Measurements from ENCODE around the gene NTM. TPM values are rescaled to one million over a fixed set of nuclear protein-coding genes. Genes with fewer than 3 reads are reported as not detected.

The NTM gene
- total RNA-seq, 1 donor from 2014 or later = 9.9 TPM

- no peaks in the 10 kb centered on the region for H3K4me1 ChIP-seq (ENCODE audit: control insufficient read depth in 3 of 3, insufficient read depth in 3 of 3, low read length in 3 of 3)
- no peaks in the 10 kb centered on the region for H3K36me3 ChIP-seq (ENCODE audit: control insufficient read depth in 3 of 3, insufficient read depth in 3 of 3, low read length in 3 of 3)
- no peak overlapping the region for H3K4me3 ChIP-seq (ENCODE audit: low read length in 3 of 3)
- H3K27me3 ChIP-seq (ENCODE audit: control insufficient read depth in 3 of 3, insufficient read depth in 3 of 3, low read length in 3 of 3) = peaks cover 0 to 4% (median 2%) of the 10 kb centered on the region in 3 donors
- H3K9me3 ChIP-seq (ENCODE audit: control insufficient read depth in 3 of 3, low read length in 3 of 3) = no peaks in the 10 kb centered on the region
- H3K27ac ChIP-seq (ENCODE audit: low read depth, low read length) = no peak overlapping the region
- H3K9ac ChIP-seq (ENCODE audit: low read depth in 1 of 3, low read length in 3 of 3) = no peak overlapping the region
These were observed 279.4 kb downstream of the NTM start for GRCh38 chr11:131649856-131650255.

GRCh38 chr11:131652231-131652630, 281.8 kb downstream of the NTM start:
- Histone ChIP-seq H3K4me3 (ENCODE audit: low read length in 3 of 3) (no peak overlapping the region), H3K9ac (ENCODE audit: low read depth in 1 of 3, low read length in 3 of 3) (no peak overlapping the region), H3K36me3 (ENCODE audit: control insufficient read depth in 3 of 3, insufficient read depth in 3 of 3, low read length in 3 of 3) (no peaks in the 10 kb centered on the region), H3K4me1 (ENCODE audit: control insufficient read depth in 3 of 3, insufficient read depth in 3 of 3, low read length in 3 of 3) (no peaks in the 10 kb centered on the region), H3K27me3 (ENCODE audit: control insufficient read depth in 3 of 3, insufficient read depth in 3 of 3, low read length in 3 of 3) (peaks cover 0 to 9% (median 8%) of the 10 kb centered on the region in 3 donors), H3K27ac (ENCODE audit: low read depth, low read length) (no peak overlapping the region), H3K9me3 (ENCODE audit: control insufficient read depth in 3 of 3, low read length in 3 of 3) (no peaks in the 10 kb centered on the region)

- Histone ChIP-seq H3K9ac (ENCODE audit: low read depth in 1 of 3, low read length in 3 of 3) (no peak overlapping the region), H3K4me1 (ENCODE audit: control insufficient read depth in 3 of 3, insufficient read depth in 3 of 3, low read length in 3 of 3) (no peaks in the 10 kb centered on the region), H3K36me3 (ENCODE audit: control insufficient read depth in 3 of 3, insufficient read depth in 3 of 3, low read length in 3 of 3) (no peaks in the 10 kb centered on the region), H3K9me3 (ENCODE audit: control insufficient read depth in 3 of 3, low read length in 3 of 3) (no peaks in the 10 kb centered on the region), H3K27me3 (ENCODE audit: control insufficient read depth in 3 of 3, insufficient read depth in 3 of 3, low read length in 3 of 3) (peaks cover 0 to 10% (median 8%) of the 10 kb centered on the region in 3 donors), H3K27ac (ENCODE audit: low read depth, low read length) (no peak overlapping the region), H3K4me3 (ENCODE audit: low read length in 3 of 3) (no peak overlapping the region)
These were observed 282.8 kb downstream of the NTM start for GRCh38 chr11:131653260-131653659.

- Histone ChIP-seq H3K9ac (ENCODE audit: low read depth in 1 of 3, low read length in 3 of 3) (no peak overlapping the region), H3K27me3 (ENCODE audit: control insufficient read depth in 3 of 3, insufficient read depth in 3 of 3, low read length in 3 of 3) (peaks cover 0 to 12% (median 11%) of the 10 kb centered on the region in 3 donors), H3K4me1 (ENCODE audit: control insufficient read depth in 3 of 3, insufficient read depth in 3 of 3, low read length in 3 of 3) (no peaks in the 10 kb centered on the region), H3K4me3 (ENCODE audit: low read length in 3 of 3) (no peak overlapping the region), H3K36me3 (ENCODE audit: control insufficient read depth in 3 of 3, insufficient read depth in 3 of 3, low read length in 3 of 3) (no peaks in the 10 kb centered on the region), H3K27ac (ENCODE audit: low read depth, low read length) (no peak overlapping the region), H3K9me3 (ENCODE audit: control insufficient read depth in 3 of 3, low read length in 3 of 3) (no peaks in the 10 kb centered on the region)
These were observed 284.4 kb downstream of the NTM start for GRCh38 chr11:131654849-131655248.

GRCh38 chr11:131656179-131656838, 285.9 kb downstream of the NTM start:
- Histone ChIP-seq H3K27me3 (ENCODE audit: control insufficient read depth in 3 of 3, insufficient read depth in 3 of 3, low read length in 3 of 3) (peaks cover 0 to 12% (median 11%) of the 10 kb centered on the region in 3 donors), H3K9me3 (ENCODE audit: control insufficient read depth in 3 of 3, low read length in 3 of 3) (no peaks in the 10 kb centered on the region), H3K4me1 (ENCODE audit: control insufficient read depth in 3 of 3, insufficient read depth in 3 of 3, low read length in 3 of 3) (no peaks in the 10 kb centered on the region), H3K9ac (ENCODE audit: low read depth in 1 of 3, low read length in 3 of 3) (no peak overlapping the region), H3K36me3 (ENCODE audit: control insufficient read depth in 3 of 3, insufficient read depth in 3 of 3, low read length in 3 of 3) (no peaks in the 10 kb centered on the region), H3K27ac (ENCODE audit: low read depth, low read length) (no peak overlapping the region), H3K4me3 (ENCODE audit: low read length in 3 of 3) (no peak overlapping the region)

GRCh38 chr11:131656839-131657211, 286.4 kb downstream of the NTM start:
- Histone ChIP-seq H3K27me3 (ENCODE audit: control insufficient read depth in 3 of 3, insufficient read depth in 3 of 3, low read length in 3 of 3) (peaks cover 0 to 12% (median 11%) of the 10 kb centered on the region in 3 donors), H3K4me1 (ENCODE audit: control insufficient read depth in 3 of 3, insufficient read depth in 3 of 3, low read length in 3 of 3) (no peaks in the 10 kb centered on the region), H3K27ac (ENCODE audit: low read depth, low read length) (no peak overlapping the region), H3K9me3 (ENCODE audit: control insufficient read depth in 3 of 3, low read length in 3 of 3) (no peaks in the 10 kb centered on the region), H3K36me3 (ENCODE audit: control insufficient read depth in 3 of 3, insufficient read depth in 3 of 3, low read length in 3 of 3) (no peaks in the 10 kb centered on the region), H3K4me3 (ENCODE audit: low read length in 3 of 3) (no peak overlapping the region), H3K9ac (ENCODE audit: low read depth in 1 of 3, low read length in 3 of 3) (no peak overlapping the region)

GRCh38 chr11:131658414-131658813, 288.0 kb downstream of the NTM start:
- Histone ChIP-seq H3K27me3 (ENCODE audit: control insufficient read depth in 3 of 3, insufficient read depth in 3 of 3, low read length in 3 of 3) (peaks cover 0 to 12% (median 11%) of the 10 kb centered on the region in 3 donors), H3K27ac (ENCODE audit: low read depth, low read length) (no peak overlapping the region), H3K9ac (ENCODE audit: low read depth in 1 of 3, low read length in 3 of 3) (no peak overlapping the region), H3K36me3 (ENCODE audit: control insufficient read depth in 3 of 3, insufficient read depth in 3 of 3, low read length in 3 of 3) (no peaks in the 10 kb centered on the region), H3K4me3 (ENCODE audit: low read length in 3 of 3) (no peak overlapping the region), H3K4me1 (ENCODE audit: control insufficient read depth in 3 of 3, insufficient read depth in 3 of 3, low read length in 3 of 3) (no peaks in the 10 kb centered on the region), H3K9me3 (ENCODE audit: control insufficient read depth in 3 of 3, low read length in 3 of 3) (no peaks in the 10 kb centered on the region)

- no peaks in the 10 kb centered on the region for H3K4me1 ChIP-seq (ENCODE audit: control insufficient read depth in 3 of 3, insufficient read depth in 3 of 3, low read length in 3 of 3)
- H3K27me3 ChIP-seq (ENCODE audit: control insufficient read depth in 3 of 3, insufficient read depth in 3 of 3, low read length in 3 of 3) = peaks cover 0 to 12% (median 11%) of the 10 kb centered on the region in 3 donors
- no peaks in the 10 kb centered on the region for H3K9me3 ChIP-seq (ENCODE audit: control insufficient read depth in 3 of 3, low read length in 3 of 3)
- H3K4me3 ChIP-seq (ENCODE audit: low read length in 3 of 3) = no peak overlapping the region
- H3K9ac ChIP-seq (ENCODE audit: low read depth in 1 of 3, low read length in 3 of 3) = no peak overlapping the region
- no peak overlapping the region for H3K27ac ChIP-seq (ENCODE audit: low read depth, low read length)
- no peaks in the 10 kb centered on the region for H3K36me3 ChIP-seq (ENCODE audit: control insufficient read depth in 3 of 3, insufficient read depth in 3 of 3, low read length in 3 of 3)
These were observed 288.5 kb downstream of the NTM start for GRCh38 chr11:131658952-131659351.

- H3K36me3 ChIP-seq (ENCODE audit: control insufficient read depth in 3 of 3, insufficient read depth in 3 of 3, low read length in 3 of 3) = no peaks in the 10 kb centered on the region
- no peak overlapping the region for H3K9ac ChIP-seq (ENCODE audit: low read depth in 1 of 3, low read length in 3 of 3)
- H3K4me1 ChIP-seq (ENCODE audit: control insufficient read depth in 3 of 3, insufficient read depth in 3 of 3, low read length in 3 of 3) = no peaks in the 10 kb centered on the region
- peaks cover 0 to 9% (median 7%) of the 10 kb centered on the region in 3 donors for H3K27me3 ChIP-seq (ENCODE audit: control insufficient read depth in 3 of 3, insufficient read depth in 3 of 3, low read length in 3 of 3)
- H3K27ac ChIP-seq (ENCODE audit: low read depth, low read length) = no peak overlapping the region
- H3K4me3 ChIP-seq (ENCODE audit: low read length in 3 of 3) = no peak overlapping the region
- H3K9me3 ChIP-seq (ENCODE audit: control insufficient read depth in 3 of 3, low read length in 3 of 3) = no peaks in the 10 kb centered on the region
These were observed 289.5 kb downstream of the NTM start for GRCh38 chr11:131659931-131660330.

- Histone ChIP-seq H3K9me3 (ENCODE audit: control insufficient read depth in 3 of 3, low read length in 3 of 3) (no peaks in the 10 kb centered on the region), H3K4me3 (ENCODE audit: low read length in 3 of 3) (no peak overlapping the region), H3K4me1 (ENCODE audit: control insufficient read depth in 3 of 3, insufficient read depth in 3 of 3, low read length in 3 of 3) (no peaks in the 10 kb centered on the region), H3K27ac (ENCODE audit: low read depth, low read length) (no peak overlapping the region), H3K36me3 (ENCODE audit: control insufficient read depth in 3 of 3, insufficient read depth in 3 of 3, low read length in 3 of 3) (no peaks in the 10 kb centered on the region), H3K9ac (ENCODE audit: low read depth in 1 of 3, low read length in 3 of 3) (no peak overlapping the region), H3K27me3 (ENCODE audit: control insufficient read depth in 3 of 3, insufficient read depth in 3 of 3, low read length in 3 of 3) (peaks cover 0 to 9% (median 3%) of the 10 kb centered on the region in 3 donors)
These were observed 290.7 kb downstream of the NTM start for GRCh38 chr11:131661132-131661531.
